ENCODE results near the gene OR5H6. TPM values are rescaled to one million over a fixed set of nuclear protein-coding genes. Genes with fewer than 3 reads are reported as not detected.

Gene OR5H6
- total RNA-seq, result not detected
- polyA plus RNA-seq (2013, experiment 1 of 2), result not detected
- not detected for polyA plus RNA-seq (2013, experiment 2 of 2)
- long read RNA-seq, experiment 1, result 0 reads
- long read RNA-seq, experiment 2, result 0 reads
- long read RNA-seq, experiment 3, result 0 reads
- long read RNA-seq, experiment 4, result 0 reads

DNA sequence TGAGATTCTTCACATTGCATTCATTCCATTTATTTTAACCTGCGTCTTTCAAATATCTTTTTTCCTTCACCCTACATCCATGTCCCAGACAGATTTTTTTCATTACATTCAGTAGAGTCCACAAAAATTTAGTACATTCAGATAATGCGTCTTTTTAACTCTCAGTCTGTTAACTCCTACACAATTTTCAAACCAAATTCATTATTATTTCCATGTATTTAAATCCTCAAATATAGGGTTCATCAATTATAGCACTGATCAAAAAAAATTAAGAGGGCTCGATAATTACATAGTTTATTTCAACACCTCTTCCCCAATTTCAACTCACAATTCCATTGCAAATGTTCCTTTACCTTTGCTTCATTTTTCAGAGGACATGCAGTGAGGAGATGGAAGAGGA lies at the start of gene OR5H6:
Gene OR5H6 (plus strand): TSS at position 301 of the 400 bp plus-strand sequence. CDS start 89 bp downstream, at position 390.
- Histone ChIP-seq H3K27me3 (ENCODE audit: control insufficient read depth, insufficient read depth, low read length, poor library complexity, severe bottlenecking) (no peaks in the 10 kb centered on the region), H3K9ac (ENCODE audit: extremely low read depth, low read length, poor library complexity, severe bottlenecking) (no peak within 1 kb of the TSS), H3K9me3 (ENCODE audit: control insufficient read depth, low read length) (peaks cover 1% of the 10 kb centered on the region), H3K4me1 (ENCODE audit: control insufficient read depth, insufficient read depth, low read length) (no peaks in the 10 kb centered on the region), H3K27ac (ENCODE audit: low read depth, low read length) (no peak within 1 kb of the TSS), H3K4me3 (ENCODE audit: low read length) (no peak within 1 kb of the TSS), H3K36me3 (ENCODE audit: control insufficient read depth, insufficient read depth, low read length) (no peaks in the 10 kb centered on the region)
- H3K27ac Mint-ChIP-seq, result no peak within 1 kb of the TSS
- H3K27me3 Mint-ChIP-seq (ENCODE audit: insufficient read depth), result no peaks in the 10 kb centered on the region
- DNase-seq, result no peak
- WGBS, 2 experiments (ENCODE audit: insufficient coverage in 1 of 2, insufficient read length in 1 of 2), result 86 to 88% methylated on average over 2 to 3 of the region's 3 CpGs
- no peaks in the 10 kb centered on the region for H3K4me1 Mint-ChIP-seq
- no peak within 1 kb of the TSS for H3K4me3 Mint-ChIP-seq
- no peaks in the 10 kb centered on the region for H3K9me3 Mint-ChIP-seq
- TF ChIP-seq, protein P1, sequence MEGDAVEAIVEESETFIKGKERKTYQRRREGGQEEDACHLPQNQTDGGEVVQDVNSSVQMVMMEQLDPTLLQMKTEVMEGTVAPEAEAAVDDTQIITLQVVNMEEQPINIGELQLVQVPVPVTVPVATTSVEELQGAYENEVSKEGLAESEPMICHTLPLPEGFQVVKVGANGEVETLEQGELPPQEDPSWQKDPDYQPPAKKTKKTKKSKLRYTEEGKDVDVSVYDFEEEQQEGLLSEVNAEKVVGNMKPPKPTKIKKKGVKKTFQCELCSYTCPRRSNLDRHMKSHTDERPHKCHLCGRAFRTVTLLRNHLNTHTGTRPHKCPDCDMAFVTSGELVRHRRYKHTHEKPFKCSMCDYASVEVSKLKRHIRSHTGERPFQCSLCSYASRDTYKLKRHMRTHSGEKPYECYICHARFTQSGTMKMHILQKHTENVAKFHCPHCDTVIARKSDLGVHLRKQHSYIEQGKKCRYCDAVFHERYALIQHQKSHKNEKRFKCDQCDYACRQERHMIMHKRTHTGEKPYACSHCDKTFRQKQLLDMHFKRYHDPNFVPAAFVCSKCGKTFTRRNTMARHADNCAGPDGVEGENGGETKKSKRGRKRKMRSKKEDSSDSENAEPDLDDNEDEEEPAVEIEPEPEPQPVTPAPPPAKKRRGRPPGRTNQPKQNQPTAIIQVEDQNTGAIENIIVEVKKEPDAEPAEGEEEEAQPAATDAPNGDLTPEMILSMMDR (conservative IDR thresholded peaks at IDR 0.05), result no peak
- H3K36me3 Mint-ChIP-seq (ENCODE audit: low read depth), result no peaks in the 10 kb centered on the region

DNA sequence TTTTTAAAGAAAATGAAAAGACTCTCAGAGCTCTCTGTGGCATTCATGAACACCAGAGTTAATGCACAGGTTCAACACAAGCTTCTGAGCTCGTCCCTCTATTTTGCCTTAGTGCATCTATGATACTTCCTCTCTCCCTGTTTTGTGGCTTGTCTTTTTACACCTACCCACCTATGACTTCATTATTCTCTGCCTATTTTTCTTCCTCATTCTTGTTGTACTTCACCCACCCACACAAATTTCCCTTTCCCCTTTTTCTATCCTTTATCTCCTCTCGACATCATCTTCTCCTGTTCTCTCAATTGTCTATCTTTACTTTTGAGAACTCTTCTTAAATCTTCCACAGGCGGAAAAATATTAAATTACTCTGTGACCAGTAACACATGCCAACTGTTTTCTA lies 49.0 kb upstream of the OR5H6 start:
- no peak overlapping the region for H3K27ac Mint-ChIP-seq

DNA sequence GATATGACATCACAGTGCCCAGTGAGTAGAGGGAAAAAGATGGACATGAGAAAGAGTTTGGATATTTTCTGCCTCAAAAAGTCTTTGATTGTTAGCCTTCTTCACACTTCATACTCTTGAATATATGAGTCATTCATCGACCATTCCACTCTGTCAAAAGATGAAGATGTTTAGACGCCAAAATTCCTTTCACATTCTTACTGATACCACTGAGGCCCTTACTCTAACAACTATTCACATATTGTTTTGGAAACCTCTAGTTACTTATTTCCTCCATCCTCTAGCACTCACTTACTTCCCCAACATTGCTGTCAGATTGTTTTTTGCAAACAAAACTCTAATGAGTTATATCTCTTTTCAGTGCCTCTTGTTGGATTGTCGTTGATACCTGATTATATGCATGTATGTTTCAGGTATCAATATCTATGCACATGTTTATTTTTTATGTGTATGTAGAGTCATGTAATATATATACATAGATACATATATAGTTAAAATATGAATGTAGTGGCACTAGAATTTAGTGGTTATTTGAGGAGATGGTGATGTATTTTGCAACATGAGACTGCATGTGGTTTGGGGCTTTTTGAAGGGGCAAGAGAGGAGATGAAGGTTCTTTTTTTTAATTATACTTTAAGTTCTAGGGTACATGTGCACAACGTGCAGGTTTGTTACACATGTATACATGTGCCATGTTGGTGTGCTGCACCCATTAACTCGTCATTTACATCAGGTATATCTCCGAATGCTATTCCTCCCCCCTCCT lies 40.0 kb upstream of the OR5H6 start:
- no peaks in the 10 kb centered on the region for H3K27me3 ChIP-seq (ENCODE audit: control insufficient read depth, insufficient read depth, low read length, poor library complexity, severe bottlenecking)
- H3K27ac Mint-ChIP-seq, result no peak overlapping the region

More for the DNA sequence above, 49.0 kb upstream of the OR5H6 start:
- H3K4me1 ChIP-seq (ENCODE audit: control insufficient read depth, insufficient read depth, low read length), result no peaks in the 10 kb centered on the region
- H3K27me3 Mint-ChIP-seq (ENCODE audit: insufficient read depth), result peaks cover 6% of the 10 kb centered on the region
- H3K27me3 ChIP-seq (ENCODE audit: control insufficient read depth, insufficient read depth, low read length, poor library complexity, severe bottlenecking), result no peaks in the 10 kb centered on the region
- H3K36me3 Mint-ChIP-seq (ENCODE audit: low read depth), result no peaks in the 10 kb centered on the region
- no peak overlapping the region for H3K4me3 Mint-ChIP-seq
- H3K27ac ChIP-seq (ENCODE audit: low read depth, low read length), result no peak overlapping the region
- no peak overlapping the region for H3K9ac ChIP-seq (ENCODE audit: extremely low read depth, low read length, poor library complexity, severe bottlenecking)
- DNase-seq, result no peak
- TF ChIP-seq, protein P1 (conservative IDR thresholded peaks at IDR 0.05), result no peak
- H3K9me3 ChIP-seq (ENCODE audit: control insufficient read depth, low read length), result no peaks in the 10 kb centered on the region
- 88 to 90% methylated on average over 3 of the region's 3 CpGs for WGBS, 2 experiments (ENCODE audit: insufficient coverage in 1 of 2, insufficient read length in 1 of 2)
- no peak overlapping the region for H3K4me3 ChIP-seq (ENCODE audit: low read length)
- H3K9me3 Mint-ChIP-seq, result peaks cover 12% of the 10 kb centered on the region
- H3K36me3 ChIP-seq (ENCODE audit: control insufficient read depth, insufficient read depth, low read length), result no peaks in the 10 kb centered on the region
- peaks cover 3% of the 10 kb centered on the region for H3K4me1 Mint-ChIP-seq

More for the DNA sequence above, 40.0 kb upstream of the OR5H6 start:
- TF ChIP-seq, protein P1 (conservative IDR thresholded peaks at IDR 0.05), result no peak
- WGBS, 2 experiments (ENCODE audit: insufficient coverage in 1 of 2, insufficient read length in 1 of 2), result 90 to 92% methylated on average over 2 to 4 of the region's 6 CpGs
- H3K4me3 Mint-ChIP-seq, result no peak overlapping the region
- H3K27me3 Mint-ChIP-seq (ENCODE audit: insufficient read depth), result no peaks in the 10 kb centered on the region
- H3K4me1 Mint-ChIP-seq, result no peaks in the 10 kb centered on the region
- Histone ChIP-seq H3K4me3 (ENCODE audit: low read length) (no peak overlapping the region), H3K9me3 (ENCODE audit: control insufficient read depth, low read length) (no peaks in the 10 kb centered on the region), H3K27ac (ENCODE audit: low read depth, low read length) (no peak overlapping the region), H3K36me3 (ENCODE audit: control insufficient read depth, insufficient read depth, low read length) (no peaks in the 10 kb centered on the region), H3K9ac (ENCODE audit: extremely low read depth, low read length, poor library complexity, severe bottlenecking) (no peak overlapping the region), H3K4me1 (ENCODE audit: control insufficient read depth, insufficient read depth, low read length) (no peaks in the 10 kb centered on the region)
- H3K36me3 Mint-ChIP-seq (ENCODE audit: low read depth), result no peaks in the 10 kb centered on the region
- no peaks in the 10 kb centered on the region for H3K9me3 Mint-ChIP-seq
- no peak for DNase-seq
